H1 (cell line): Measurements from ENCODE around the gene ASB3.

Experiments used
- CTCF ChIP-seq, 3 experiments: IDR thresholded peaks; 1 replicate in 2 of 3; 2 replicates in 1 of 3; pipeline versions ENCODE4 v1.5.1 to v1.6.1; 2011; ENCODE audit warnings: low read length in 3 of 3, mild to moderate bottlenecking in 3 of 3, inconsistent platforms in 2 of 3, low read depth in 1 of 3, moderate library complexity in 1 of 3; ENCODE audit not compliant: insufficient read depth in 1 of 3; ENCODE audit errors: control extremely low read depth in 1 of 3
- EGR1 ChIP-seq: IDR thresholded peaks from 2 replicates; pipeline ENCODE4 v1.6.1; 2011; ENCODE audit warnings: low read depth, low read length, borderline replicate concordance
- EP300 ChIP-seq, 2 experiments: IDR thresholded peaks; 1 replicate in 1 of 2; 2 replicates in 1 of 2; pipeline ENCODE4 v1.6.1; 2011 to 2012; ENCODE audit warnings: low read depth in 2 of 2, low read length in 2 of 2, mild to moderate bottlenecking in 2 of 2, borderline replicate concordance in 1 of 2, inconsistent platforms in 1 of 2, moderate library complexity in 1 of 2
- JUN ChIP-seq: IDR thresholded peaks from 2 replicates; pipeline ENCODE4 v1.6.1; 2011; ENCODE audit warnings: low read depth, mild to moderate bottlenecking, improper control_type of control experiment, low read length
- TAF1 ChIP-seq: IDR thresholded peaks from 2 replicates; pipeline ENCODE4 v1.6.1; 2011; ENCODE audit warnings: mild to moderate bottlenecking, low read depth, low read length

- TF ChIP-seq CTCF (IDR thresholded peaks at IDR 0.05; ENCODE audit: control extremely low read depth in 1 of 3, insufficient read depth in 1 of 3, low read depth in 1 of 3, low read length in 3 of 3): no peak
- TF ChIP-seq TAF1: no peak
- TF ChIP-seq EP300 (IDR thresholded peaks at IDR 0.05; ENCODE audit: borderline replicate concordance in 1 of 2, low read depth in 2 of 2, low read length in 2 of 2): no peak
- TF ChIP-seq EGR1: no peak
- no peak for TF ChIP-seq JUN
Observed at GRCh38 chr2:53697686-53698085, 89.1 kb downstream of the ASB3 start.
